ENCODE results near the gene ATG7.

The ATG7 gene

GRCh38 chr3:11565932-11566331 is 293.7 kb downstream of the ATG7 start:
- in situ Hi-C loops (cut with MboI; ENCODE audit: low pct_unique_long_range_greater_than_20kb, low sequenced_read_pairs, unreplicated experiment): no loop called here
- TF ChIP-seq CTCF (IDR thresholded peaks at IDR 0.05; ENCODE audit: extremely low read depth, insufficient read depth, missing control alignments): no peak

GRCh38 chr3:11566478-11566877 is 294.3 kb downstream of the ATG7 start:
- DNase-seq (ENCODE audit: low spot score): no peak
- no peak for TF ChIP-seq CTCF (IDR thresholded peaks at IDR 0.05; ENCODE audit: extremely low read depth, insufficient read depth, missing control alignments)
- in situ Hi-C loops (cut with MboI; ENCODE audit: low pct_unique_long_range_greater_than_20kb, low sequenced_read_pairs, unreplicated experiment): no loop called here

More at GRCh38 chr3:11565932-11566331, 293.7 kb downstream of the ATG7 start:
- no peak for DNase-seq (ENCODE audit: low spot score)

DNA sequence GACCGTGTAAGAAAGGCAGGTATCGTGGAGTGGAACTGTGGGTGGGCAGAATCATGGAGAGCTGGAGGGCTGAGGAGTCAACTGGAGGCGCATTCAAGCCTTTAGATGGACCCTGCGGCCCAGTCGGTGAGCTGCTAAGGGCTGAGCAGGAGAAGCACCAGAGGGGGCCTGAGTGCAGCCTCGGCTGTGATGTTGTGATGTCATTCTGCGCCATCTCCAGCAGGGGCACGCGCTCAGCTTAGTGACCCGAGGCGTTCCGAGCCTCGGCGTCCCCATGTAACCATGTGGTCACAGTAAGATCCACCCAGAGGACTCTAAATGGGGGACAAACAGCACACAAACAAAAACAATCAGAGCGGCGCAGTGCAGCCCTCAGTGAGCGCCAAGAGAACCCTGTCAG is 294.7 kb downstream of the ATG7 start:
- DNase-seq (ENCODE audit: low spot score): no peak
- no peak for TF ChIP-seq CTCF (IDR thresholded peaks at IDR 0.05; ENCODE audit: extremely low read depth, insufficient read depth, missing control alignments)
- in situ Hi-C loops (cut with MboI; ENCODE audit: low pct_unique_long_range_greater_than_20kb, low sequenced_read_pairs, unreplicated experiment): no loop called here

- no peak for TF ChIP-seq CTCF (IDR thresholded peaks at IDR 0.05; ENCODE audit: extremely low read depth, insufficient read depth, missing control alignments)
- no peak for DNase-seq (ENCODE audit: low spot score)
- in situ Hi-C loops (cut with MboI; ENCODE audit: low pct_unique_long_range_greater_than_20kb, low sequenced_read_pairs, unreplicated experiment): no loop called here
These were observed 295.6 kb downstream of the ATG7 start for GRCh38 chr3:11567516-11568467.

GRCh38 chr3:11568503-11569155 is 296.4 kb downstream of the ATG7 start:
- no peak for DNase-seq (ENCODE audit: low spot score)
- no peak for TF ChIP-seq CTCF (IDR thresholded peaks at IDR 0.05; ENCODE audit: extremely low read depth, insufficient read depth, missing control alignments)
- in situ Hi-C loops (cut with MboI; ENCODE audit: low pct_unique_long_range_greater_than_20kb, low sequenced_read_pairs, unreplicated experiment): no loop called here

DNA sequence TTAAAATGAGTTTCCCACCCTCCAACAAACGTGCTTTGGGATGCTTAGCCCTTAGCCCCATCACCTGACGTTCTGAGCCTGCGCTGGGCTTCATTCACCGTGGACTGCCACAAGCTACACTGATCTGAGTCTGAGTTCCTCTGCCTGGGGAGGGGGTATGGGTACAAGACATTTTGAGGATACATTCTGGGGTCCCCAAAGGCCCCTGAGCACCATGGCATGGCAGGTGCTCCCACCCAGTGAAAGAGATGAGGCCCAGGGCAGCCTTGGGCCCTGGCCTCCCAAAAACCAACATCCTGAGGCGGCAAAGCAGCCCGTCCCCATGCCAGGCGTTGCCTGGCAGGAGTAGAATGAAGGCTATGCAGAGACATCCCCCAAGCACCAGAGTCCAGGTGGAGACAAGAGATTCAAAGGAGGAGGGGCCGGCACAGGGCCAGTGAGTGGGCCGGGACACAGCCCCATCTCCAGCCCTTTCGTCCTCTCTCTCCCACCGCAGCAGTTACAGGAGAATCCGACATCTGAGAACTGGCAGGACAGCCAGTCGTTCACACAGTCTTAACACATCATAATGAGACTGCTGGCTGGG is 297.1 kb downstream of the ATG7 start:
- DNase-seq (ENCODE audit: low spot score): no peak
- in situ Hi-C loops (cut with MboI; ENCODE audit: low pct_unique_long_range_greater_than_20kb, low sequenced_read_pairs, unreplicated experiment): no loop called here
- TF ChIP-seq CTCF (IDR thresholded peaks at IDR 0.05; ENCODE audit: extremely low read depth, insufficient read depth, missing control alignments): no peak
